Transverse colon (tissue), 4 donors: Measurements from ENCODE around the gene PDCD11. TPM values are rescaled to one million over a fixed set of nuclear protein-coding genes. Genes with fewer than 3 reads are reported as not detected.

Experiments
- DNase-seq: peaks from one replicate; pipeline ENCODE4 v3.0.0-alpha.2; 2019
- H3K27ac ChIP-seq, 4 donors: fragments of 200-600 bp; sonication (generic); 2 replicates each; pipeline ENCODE4 v1.5.1; 2016 to 2018; ENCODE audit warnings: inconsistent platforms in 4 of 4
- H3K27me3 ChIP-seq: fragments of 200-600 bp; sonication (generic); 2 replicates; pipeline ENCODE4 v1.5.1; 2017; ENCODE audit warnings: inconsistent platforms
- H3K36me3 ChIP-seq, 4 donors: fragments of 200-600 bp; sonication (generic); 2 replicates each; pipeline ENCODE4 v1.5.1; 2017 to 2019; ENCODE audit warnings: inconsistent platforms in 4 of 4
- H3K4me1 ChIP-seq, 4 donors: fragments of 200-600 bp; sonication (generic); 2 replicates each; pipeline ENCODE4 v1.5.1; 2017 to 2020; ENCODE audit warnings: inconsistent platforms in 4 of 4
- H3K4me3 ChIP-seq, 4 donors: fragments of 200-600 bp; sonication (generic); 1 replicate in 1 of 4; 2 replicates in 3 of 4; pipeline versions ENCODE4 v1.5.1 to v1.6.1; 2017 to 2019; ENCODE audit warnings: inconsistent platforms in 4 of 4
- H3K9me3 ChIP-seq, 2 donors: fragments of 200-600 bp; sonication (generic); 2 replicates each; pipeline ENCODE4 v1.5.1; 2017 to 2019; ENCODE audit warnings: inconsistent platforms in 2 of 2
- CTCF ChIP-seq, 5 experiments: fragments of 200-600 bp in 3 of 5; fragments of 450-650 bp in 2 of 5; sonication (generic) in 3 of 5; IDR thresholded peaks; 1 replicate in 2 of 5; 2 replicates in 3 of 5; pipeline ENCODE4 v1.5.1; 2016 to 2017; ENCODE audit warnings: antibody characterized with exemption in 5 of 5, inconsistent platforms in 3 of 5, mild to moderate bottlenecking in 2 of 5, moderate library complexity in 1 of 5
- EP300 ChIP-seq: sonication (generic); formaldehyde crosslinking; IDR thresholded peaks from one replicate; pipeline ENCODE4 v1.6.1; 2017; ENCODE audit warnings: antibody characterized with exemption, low read depth
- POLR2A ChIP-seq: fragments of 450-650 bp; IDR thresholded peaks from one replicate; pipeline ENCODE4 v1.6.1; 2016; ENCODE audit warnings: antibody characterized with exemption, mild to moderate bottlenecking, moderate library complexity
- POLR2AphosphoS5 ChIP-seq, 3 donors: sonication (generic); formaldehyde crosslinking; IDR thresholded peaks; one replicate each; pipeline ENCODE4 v1.6.1; 2016; ENCODE audit warnings: antibody characterized with exemption in 3 of 3
- WGBS, 2 donors: methylation state at CpG; one replicate each; pipeline ENCODE4 v1.1.5; 2018; ENCODE audit warnings: low coverage in 1 of 2; 5-methylcytosine and 5-hydroxymethylcytosine counted together
- in situ Hi-C, 4 donors: fragments of 200-750 bp; cut with MboI; loops; one replicate each; pipeline versions ENCODE4 v1.15.0 to v1.15.1; 2017; ENCODE audit warnings: low sequenced_read_pairs in 3 of 4, low pct_ligation_motif_present in 1 of 4, low pct_unique_long_range_greater_than_20kb in 1 of 4
- intact Hi-C: fragments of 100-400 bp; cut with DNase I; formaldehyde crosslinking; loops from one replicate; pipeline ENCODE4 v1.15.1; 2023; ENCODE audit warnings: low total_unique reads
- total RNA-seq, 4 donors: library from RNA; depleted of rRNA; stranded (reverse); fragments of >200 nt; gene quantifications; one replicate each; pipeline ENCODE4 v1.1.0, GENCODE V29; 2016

PDCD11 gene
- total RNA-seq, 4 donors from 2014 or later: 10.1 to 20.0 (median 13.3) TPM

DNA sequence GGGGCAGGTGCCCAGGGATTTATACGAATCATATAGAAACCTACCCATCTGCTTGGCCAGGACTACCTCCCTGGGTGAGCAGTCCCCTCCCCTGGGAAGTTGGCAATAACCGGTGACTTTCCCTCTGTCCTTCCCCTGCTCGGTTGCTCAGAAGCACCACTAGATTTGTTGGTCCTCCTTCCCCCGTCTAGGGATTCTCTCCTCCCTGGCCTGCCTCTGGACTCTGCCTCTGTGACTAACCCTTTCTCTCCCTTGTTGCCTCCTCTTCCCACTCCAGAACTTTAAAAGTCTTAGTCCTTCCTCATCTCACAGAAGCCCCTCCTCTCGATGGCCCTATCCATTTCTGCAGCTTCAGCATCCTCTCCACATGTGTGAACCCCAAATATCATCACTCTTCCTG is 72.8 kb downstream of the PDCD11 start:
- 64 to 89% methylated on average over 3 to 5 of the region's 5 CpGs for WGBS, 2 donors
- in situ Hi-C loops: no loop called here

DNA sequence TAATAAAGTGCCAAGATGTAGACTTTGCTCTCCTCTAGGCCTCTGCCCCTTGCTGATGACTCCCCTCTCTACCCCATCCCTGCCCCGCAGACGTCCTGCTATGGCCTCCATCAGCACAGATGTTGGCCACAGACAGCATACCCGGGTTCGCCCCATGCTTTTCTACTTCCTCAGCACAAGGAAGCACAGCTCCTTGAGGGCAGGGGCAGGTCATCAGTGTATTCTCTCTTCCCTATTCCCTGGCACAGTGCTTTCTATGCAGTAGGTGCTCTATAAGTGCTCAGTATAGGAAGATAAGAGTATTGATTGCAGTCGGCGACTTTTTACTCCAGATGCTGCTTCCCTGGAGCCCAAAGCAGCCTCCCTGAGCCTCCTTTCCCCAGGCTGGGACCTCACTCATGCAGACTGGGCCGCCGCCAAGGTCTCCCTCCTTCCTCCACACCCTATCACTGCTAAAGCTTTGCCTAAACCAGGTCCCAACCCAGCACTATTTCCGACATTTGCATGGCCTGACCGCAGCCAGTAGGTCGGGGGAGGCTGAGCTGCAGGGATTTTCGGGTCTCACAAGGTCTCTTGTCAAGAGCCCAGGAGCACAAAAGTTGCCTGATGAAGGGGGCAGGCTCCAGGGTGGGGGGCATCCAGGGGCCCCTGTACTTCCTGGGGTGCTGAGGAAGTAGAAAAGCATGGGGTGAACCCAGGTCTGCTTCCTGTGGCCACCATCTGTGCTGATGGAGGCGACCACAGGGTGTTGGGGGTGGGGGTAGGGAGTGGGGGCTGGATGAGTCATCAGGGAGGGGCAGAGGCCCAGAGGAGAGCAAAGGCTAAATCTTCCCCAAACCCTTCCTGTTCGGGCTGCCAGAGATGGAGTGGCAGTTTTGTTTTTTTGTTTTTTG is 74.6 kb downstream of the PDCD11 start:
- no peaks in the 10 kb centered on the region for H3K27me3 ChIP-seq
- TF ChIP-seq CTCF (IDR thresholded peaks at IDR 0.05) (no peak), POLR2AphosphoS5 (IDR thresholded peaks at IDR 0.05) (no peak), EP300 (no peak), POLR2A (no peak)
- in situ Hi-C loops: no loop called here
- peak; percentile 71 for DNase-seq
- no peak overlapping the region for H3K4me3 ChIP-seq
- peak overlapping the region; percentile 36 to 76 (median 63) for H3K27ac ChIP-seq
- H3K4me1 ChIP-seq: peaks cover 0 to 11% (median 9%) of the 10 kb centered on the region in 4 donors
- 40 to 52% methylated on average over 2 to 14 of the region's 14 CpGs for WGBS, 2 donors
- intact Hi-C loops: no loop called here
- no peaks in the 10 kb centered on the region for H3K9me3 ChIP-seq
- H3K36me3 ChIP-seq: no peaks in the 10 kb centered on the region

More for the DNA sequence above, 72.8 kb downstream of the PDCD11 start:
- intact Hi-C loops: no loop called here
- Histone ChIP-seq H3K9me3 (no peaks in the 10 kb centered on the region), H3K27ac (no peak overlapping the region), H3K4me1 (peaks cover 0 to 11% (median 9%) of the 10 kb centered on the region in 4 donors), H3K36me3 (no peaks in the 10 kb centered on the region), H3K27me3 (no peaks in the 10 kb centered on the region), H3K4me3 (no peak overlapping the region)
- no peak for TF ChIP-seq POLR2AphosphoS5 (IDR thresholded peaks at IDR 0.05)
- no peak for TF ChIP-seq EP300
- TF ChIP-seq POLR2A: no peak
- DNase-seq: no peak

DNA sequence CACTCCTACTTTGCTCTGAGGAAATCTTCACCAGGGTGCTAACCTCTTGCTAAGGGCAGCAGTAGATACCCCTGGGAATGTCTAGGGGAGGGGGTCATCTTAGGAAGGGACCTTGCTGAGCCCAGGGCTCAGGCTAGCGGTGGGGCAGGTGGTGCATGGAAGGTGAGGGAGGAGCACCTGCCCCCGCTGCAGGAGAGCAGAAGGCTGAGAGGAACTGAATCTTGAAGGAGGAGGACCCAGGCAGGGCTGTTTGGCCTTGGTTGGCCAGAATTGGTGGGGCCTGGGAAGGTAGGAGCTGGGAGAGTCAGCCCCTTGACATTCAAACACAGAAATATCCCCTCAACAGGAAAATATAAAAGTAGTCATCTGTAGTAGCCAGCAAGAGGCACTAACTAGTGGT is 75.6 kb downstream of the PDCD11 start:
- DNase-seq: peak; percentile 28
- WGBS, 2 donors: 91% methylated on average over 2 of the region's 2 CpGs; no CpG with 5 or more reads in 1 of the 2 donors
- Histone ChIP-seq H3K27me3 (no peaks in the 10 kb centered on the region), H3K4me3 (no peak overlapping the region), H3K9me3 (no peaks in the 10 kb centered on the region), H3K27ac (peak overlapping the region; percentile 36 to 76 (median 63)), H3K4me1 (peaks cover 0 to 11% (median 9%) of the 10 kb centered on the region in 4 donors), H3K36me3 (no peaks in the 10 kb centered on the region)
- TF ChIP-seq POLR2AphosphoS5 (IDR thresholded peaks at IDR 0.05): no peak
- no peak for TF ChIP-seq CTCF (IDR thresholded peaks at IDR 0.05)
- TF ChIP-seq POLR2A: no peak
- no peak for TF ChIP-seq EP300
- intact Hi-C loops (no loop called here), in situ Hi-C loops (no loop called here)

- H3K36me3 ChIP-seq: no peaks in the 10 kb centered on the region
- H3K4me1 ChIP-seq: peaks cover 0 to 11% (median 9%) of the 10 kb centered on the region in 4 donors
- no peaks in the 10 kb centered on the region for H3K9me3 ChIP-seq
- H3K27ac ChIP-seq: no peak overlapping the region
- in situ Hi-C loops (no loop called here), intact Hi-C loops (no loop called here)
- no peaks in the 10 kb centered on the region for H3K27me3 ChIP-seq
- TF ChIP-seq POLR2A (no peak), EP300 (no peak), CTCF (IDR thresholded peaks at IDR 0.05) (no peak), POLR2AphosphoS5 (IDR thresholded peaks at IDR 0.05) (no peak)
- 90% methylated on average over 24 of the region's 32 CpGs; no CpG with 5 or more reads in 1 of the 2 donors for WGBS, 2 donors
- DNase-seq: no peak
- no peak overlapping the region for H3K4me3 ChIP-seq
Observed at GRCh38 chr10:103473261-103473671, 76.8 kb downstream of the PDCD11 start.
